GM18499 (cell line): ENCODE results near the gene TSHZ2.
"Not testable (repeated sequence)": the region's sequence is repeated elsewhere in the genome, so short reads cannot be mapped to it uniquely, and the experiment has no call there.

Source experiments
- ATAC-seq: cut with Tn5 transposase; IDR thresholded peaks from one replicate; pipeline ENCODE4 v1.9.1; 2021; ENCODE audit warnings: moderate number of reproducible peaks; ENCODE audit not compliant: insufficient read depth, unreplicated experiment

The TSHZ2 gene

DNA sequence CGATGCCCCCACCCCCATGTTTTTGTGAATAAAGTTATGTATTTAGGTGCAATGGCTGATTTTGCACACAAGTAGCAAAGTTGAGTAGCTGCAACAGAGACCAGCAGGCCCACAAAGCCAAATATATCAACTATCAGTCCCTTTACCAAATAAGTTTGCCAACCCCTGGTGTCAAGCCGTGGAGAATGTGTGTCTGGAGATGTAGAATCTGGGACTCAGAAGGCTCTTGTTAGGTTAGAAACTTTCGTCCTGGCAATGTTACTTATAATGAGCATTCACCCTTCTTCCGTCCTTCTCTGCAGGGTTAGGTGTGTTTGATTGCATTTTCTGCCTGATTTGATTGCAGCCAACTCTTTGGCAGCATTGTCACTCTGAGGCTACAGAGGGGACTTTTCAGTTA lies 563.7 kb downstream of the TSHZ2 start:
- no peak for ATAC-seq

DNA sequence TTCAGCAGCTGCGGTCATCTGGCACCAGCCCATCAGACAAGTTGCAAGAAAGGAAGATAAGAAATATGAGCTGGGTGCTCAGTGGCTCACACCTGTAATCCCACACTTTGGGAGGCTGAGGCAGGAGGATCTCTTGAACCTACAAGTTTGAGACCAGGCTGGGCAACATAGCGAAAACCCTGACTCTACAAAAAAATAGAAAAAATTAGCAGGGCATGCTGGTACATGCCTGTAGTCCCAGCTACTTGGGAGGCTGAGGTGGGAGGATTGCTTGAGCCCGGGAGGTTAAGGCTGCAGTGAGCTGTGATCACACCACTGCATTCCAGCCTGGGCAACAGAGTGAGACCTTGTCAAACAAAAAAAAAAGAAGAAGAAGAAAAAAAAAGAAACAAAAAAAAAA lies 564.2 kb downstream of the TSHZ2 start:
- not testable (repeated sequence) for ATAC-seq

DNA sequence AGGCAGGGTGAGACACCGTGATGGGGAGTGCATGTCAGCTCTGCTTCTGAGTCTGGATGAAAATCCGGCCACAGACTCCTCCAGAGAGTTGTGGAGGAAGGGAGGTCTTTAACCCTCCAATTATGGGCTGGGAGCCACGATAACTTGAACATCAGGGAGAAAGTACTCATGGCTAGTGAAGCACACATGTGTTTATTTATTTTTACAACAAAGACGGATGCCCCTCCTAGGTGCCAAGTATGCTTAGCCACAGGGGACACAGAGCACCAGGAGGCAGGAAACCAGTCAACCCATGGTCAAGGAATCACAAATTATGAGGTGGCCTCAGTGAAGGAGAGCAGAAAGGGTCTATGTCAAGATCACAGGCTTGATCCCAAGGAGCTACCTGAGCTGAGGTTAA lies 567.4 kb downstream of the TSHZ2 start:
- no peak for ATAC-seq
